GM20000 (cell line): Measurements from ENCODE around the gene EDN3.

ENCODE experiments used
- DNase-seq: peaks from one replicate; pipeline ENCODE4 v3.0.0; 2012; ENCODE audit warnings: low spot score
- CTCF ChIP-seq: IDR thresholded peaks from 2 replicates; pipeline ENCODE4 v1.5.1; 2012; ENCODE audit warnings: mild to moderate bottlenecking, control low read depth; ENCODE audit errors: extremely low read depth, missing control alignments

The EDN3 gene

GRCh38 chr20:59320854-59321647 is 20.6 kb downstream of the EDN3 start:
- TF ChIP-seq CTCF, result no peak
- DNase-seq, result no peak

- DNase-seq, result no peak
- no peak for TF ChIP-seq CTCF
These were observed 21.7 kb downstream of the EDN3 start for GRCh38 chr20:59322081-59322480.

- no peak for TF ChIP-seq CTCF
- no peak for DNase-seq
These were observed 22.4 kb downstream of the EDN3 start for GRCh38 chr20:59322585-59323454.

- TF ChIP-seq CTCF, result no peak
- DNase-seq, result no peak
These were observed 23.3 kb downstream of the EDN3 start for GRCh38 chr20:59323731-59324130.

GRCh38 chr20:59324521-59325141 is 24.2 kb downstream of the EDN3 start:
- no peak for TF ChIP-seq CTCF
- no peak for DNase-seq

- no peak for DNase-seq
- no peak for TF ChIP-seq CTCF
These were observed 24.7 kb downstream of the EDN3 start for GRCh38 chr20:59325142-59325523.

GRCh38 chr20:59326188-59326587 is 25.8 kb downstream of the EDN3 start:
- no peak for TF ChIP-seq CTCF

More at GRCh38 chr20:59326188-59326587, 25.8 kb downstream of the EDN3 start:
- no peak for DNase-seq
